GM18511 (cell line): ENCODE data around the gene CHST11.

Source experiments
- ATAC-seq: cut with Tn5 transposase; IDR thresholded peaks from one replicate; pipeline ENCODE4 v1.9.1; 2021; ENCODE audit warnings: mild to moderate bottlenecking, moderate library complexity; ENCODE audit not compliant: unreplicated experiment

Gene CHST11

GRCh38 chr12:104622928-104623327 is 166.2 kb downstream of the CHST11 start:
- ATAC-seq = no peak

GRCh38 chr12:104623883-104624282 is 167.1 kb downstream of the CHST11 start:
- no peak for ATAC-seq

- no peak for ATAC-seq
Observed at GRCh38 chr12:104624529-104624928, 167.8 kb downstream of the CHST11 start.

GRCh38 chr12:104626069-104626837 is 169.5 kb downstream of the CHST11 start:
- no peak for ATAC-seq

GRCh38 chr12:104627231-104627989 is 170.7 kb downstream of the CHST11 start:
- no peak for ATAC-seq

GRCh38 chr12:104627990-104628830 is 171.5 kb downstream of the CHST11 start:
- ATAC-seq = no peak

- ATAC-seq = no peak
Observed at GRCh38 chr12:104628831-104629135, 172.0 kb downstream of the CHST11 start.

GRCh38 chr12:104630230-104630670 is 173.5 kb downstream of the CHST11 start:
- no peak for ATAC-seq

GRCh38 chr12:104631867-104632266 is 175.1 kb downstream of the CHST11 start:
- ATAC-seq = no peak

- no peak for ATAC-seq
Observed at GRCh38 chr12:104632724-104633201, 176.0 kb downstream of the CHST11 start.

GRCh38 chr12:104634044-104634443 is 177.3 kb downstream of the CHST11 start:
- ATAC-seq = no peak

GRCh38 chr12:104634852-104635251 is 178.1 kb downstream of the CHST11 start:
- no peak for ATAC-seq

GRCh38 chr12:104635607-104636343 is 179.0 kb downstream of the CHST11 start:
- ATAC-seq = no peak

GRCh38 chr12:104636496-104636895 is 179.7 kb downstream of the CHST11 start:
- no peak for ATAC-seq

- ATAC-seq = no peak
Observed at GRCh38 chr12:104637604-104638003, 180.9 kb downstream of the CHST11 start.

- ATAC-seq = no peak
Observed at GRCh38 chr12:104638218-104638850, 181.6 kb downstream of the CHST11 start.

GRCh38 chr12:104638851-104639240 is 182.1 kb downstream of the CHST11 start:
- no peak for ATAC-seq

GRCh38 chr12:104640956-104641355 is 184.2 kb downstream of the CHST11 start:
- ATAC-seq = no peak

GRCh38 chr12:104641862-104642261 is 185.1 kb downstream of the CHST11 start:
- peak; percentile 94 for ATAC-seq
